ENCODE measurements around the gene AVP.
"Not testable (repeated sequence)": the region's sequence is repeated elsewhere in the genome, so short reads cannot be mapped to it uniquely, and the experiment has no call there.

Gene AVP

DNA sequence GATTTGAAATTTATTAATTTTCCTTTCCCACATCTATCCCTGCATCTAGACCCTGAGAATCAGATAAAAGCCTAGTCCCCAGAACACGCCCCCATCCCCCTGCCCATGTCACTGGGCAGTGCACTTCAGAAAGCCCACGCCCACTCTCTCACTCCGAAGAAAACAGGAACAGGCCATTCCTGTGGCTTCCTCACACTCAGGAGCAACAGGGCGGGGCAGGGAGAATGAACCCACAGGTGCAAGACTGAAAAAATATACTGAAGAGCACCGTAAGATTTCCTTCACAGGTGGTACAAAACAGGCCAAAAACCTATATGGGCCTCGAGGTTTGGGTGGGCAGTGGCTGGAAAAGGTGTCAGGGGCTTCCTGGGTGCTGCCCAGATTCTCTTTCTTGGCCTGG lies 9.7 kb downstream of the AVP start:
- H3K4me3 ChIP-seq (ENCODE audit: low read depth, low read length) = no peak overlapping the region
- TF ChIP-seq, protein P1, sequence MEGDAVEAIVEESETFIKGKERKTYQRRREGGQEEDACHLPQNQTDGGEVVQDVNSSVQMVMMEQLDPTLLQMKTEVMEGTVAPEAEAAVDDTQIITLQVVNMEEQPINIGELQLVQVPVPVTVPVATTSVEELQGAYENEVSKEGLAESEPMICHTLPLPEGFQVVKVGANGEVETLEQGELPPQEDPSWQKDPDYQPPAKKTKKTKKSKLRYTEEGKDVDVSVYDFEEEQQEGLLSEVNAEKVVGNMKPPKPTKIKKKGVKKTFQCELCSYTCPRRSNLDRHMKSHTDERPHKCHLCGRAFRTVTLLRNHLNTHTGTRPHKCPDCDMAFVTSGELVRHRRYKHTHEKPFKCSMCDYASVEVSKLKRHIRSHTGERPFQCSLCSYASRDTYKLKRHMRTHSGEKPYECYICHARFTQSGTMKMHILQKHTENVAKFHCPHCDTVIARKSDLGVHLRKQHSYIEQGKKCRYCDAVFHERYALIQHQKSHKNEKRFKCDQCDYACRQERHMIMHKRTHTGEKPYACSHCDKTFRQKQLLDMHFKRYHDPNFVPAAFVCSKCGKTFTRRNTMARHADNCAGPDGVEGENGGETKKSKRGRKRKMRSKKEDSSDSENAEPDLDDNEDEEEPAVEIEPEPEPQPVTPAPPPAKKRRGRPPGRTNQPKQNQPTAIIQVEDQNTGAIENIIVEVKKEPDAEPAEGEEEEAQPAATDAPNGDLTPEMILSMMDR (IDR thresholded peaks at IDR 0.05; ENCODE audit: low read depth, low read length) = no peak

GRCh38 chr20:3073251-3073643 lies 11.3 kb downstream of the AVP start:
- H3K4me3 ChIP-seq (ENCODE audit: low read depth, low read length) = not testable (repeated sequence)

GRCh38 chr20:3072530-3073250 lies 11.8 kb downstream of the AVP start:
- TF ChIP-seq, protein P1 (IDR thresholded peaks at IDR 0.05; ENCODE audit: low read depth, low read length) = no peak
- H3K4me3 ChIP-seq (ENCODE audit: low read depth, low read length) = no peak overlapping the region

DNA sequence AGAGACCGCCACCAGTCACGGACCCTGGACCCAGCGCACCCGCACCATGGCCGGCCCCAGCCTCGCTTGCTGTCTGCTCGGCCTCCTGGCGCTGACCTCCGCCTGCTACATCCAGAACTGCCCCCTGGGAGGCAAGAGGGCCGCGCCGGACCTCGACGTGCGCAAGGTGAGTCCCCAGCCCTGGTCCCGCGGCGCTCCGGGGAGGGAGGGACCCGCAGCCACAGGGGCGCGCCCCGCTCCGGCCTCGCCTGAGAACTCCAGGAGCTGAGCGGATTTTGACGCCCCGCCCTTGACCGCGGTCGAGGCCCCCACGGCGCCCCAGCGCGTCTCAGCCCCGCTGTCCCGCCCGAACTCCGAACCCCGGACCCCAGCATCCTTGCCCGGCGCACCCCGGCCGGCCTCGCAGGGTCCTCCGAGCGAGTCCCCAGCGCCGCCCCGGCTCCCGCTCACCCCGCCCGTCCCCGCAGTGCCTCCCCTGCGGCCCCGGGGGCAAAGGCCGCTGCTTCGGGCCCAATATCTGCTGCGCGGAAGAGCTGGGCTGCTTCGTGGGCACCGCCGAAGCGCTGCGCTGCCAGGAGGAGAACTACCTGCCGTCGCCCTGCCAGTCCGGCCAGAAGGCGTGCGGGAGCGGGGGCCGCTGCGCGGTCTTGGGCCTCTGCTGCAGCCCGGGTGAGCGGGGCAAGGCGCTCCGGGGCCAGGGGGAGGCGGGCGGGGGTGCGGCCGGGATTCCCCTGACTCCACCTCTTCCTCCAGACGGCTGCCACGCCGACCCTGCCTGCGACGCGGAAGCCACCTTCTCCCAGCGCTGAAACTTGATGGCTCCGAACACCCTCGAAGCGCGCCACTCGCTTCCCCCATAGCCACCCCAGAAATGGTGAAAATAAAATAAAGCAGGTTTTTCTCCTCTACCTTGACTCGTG lies 12.7 kb downstream of the AVP start, which contains the start of gene OXT:
TSS of gene OXT (plus strand) at position 11 of the 920 bp plus-strand sequence. CDS start at position 47, 36 bp downstream.
- peak within 1 kb of the TSS; percentile 32 for H3K4me3 ChIP-seq (ENCODE audit: low read depth, low read length)
- TF ChIP-seq, protein P1 (IDR thresholded peaks at IDR 0.05; ENCODE audit: low read depth, low read length) = no peak

GRCh38 chr20:3071266-3071609 lies 13.3 kb downstream of the AVP start:
- TF ChIP-seq, protein P1 (IDR thresholded peaks at IDR 0.05; ENCODE audit: low read depth, low read length) = no peak
- no peak overlapping the region for H3K4me3 ChIP-seq (ENCODE audit: low read depth, low read length)

- TF ChIP-seq, protein P1 (IDR thresholded peaks at IDR 0.05; ENCODE audit: low read depth, low read length) = no peak
- H3K4me3 ChIP-seq (ENCODE audit: low read depth, low read length) = no peak overlapping the region
Measured at GRCh38 chr20:3070725-3071124, 13.8 kb downstream of the AVP start.

DNA sequence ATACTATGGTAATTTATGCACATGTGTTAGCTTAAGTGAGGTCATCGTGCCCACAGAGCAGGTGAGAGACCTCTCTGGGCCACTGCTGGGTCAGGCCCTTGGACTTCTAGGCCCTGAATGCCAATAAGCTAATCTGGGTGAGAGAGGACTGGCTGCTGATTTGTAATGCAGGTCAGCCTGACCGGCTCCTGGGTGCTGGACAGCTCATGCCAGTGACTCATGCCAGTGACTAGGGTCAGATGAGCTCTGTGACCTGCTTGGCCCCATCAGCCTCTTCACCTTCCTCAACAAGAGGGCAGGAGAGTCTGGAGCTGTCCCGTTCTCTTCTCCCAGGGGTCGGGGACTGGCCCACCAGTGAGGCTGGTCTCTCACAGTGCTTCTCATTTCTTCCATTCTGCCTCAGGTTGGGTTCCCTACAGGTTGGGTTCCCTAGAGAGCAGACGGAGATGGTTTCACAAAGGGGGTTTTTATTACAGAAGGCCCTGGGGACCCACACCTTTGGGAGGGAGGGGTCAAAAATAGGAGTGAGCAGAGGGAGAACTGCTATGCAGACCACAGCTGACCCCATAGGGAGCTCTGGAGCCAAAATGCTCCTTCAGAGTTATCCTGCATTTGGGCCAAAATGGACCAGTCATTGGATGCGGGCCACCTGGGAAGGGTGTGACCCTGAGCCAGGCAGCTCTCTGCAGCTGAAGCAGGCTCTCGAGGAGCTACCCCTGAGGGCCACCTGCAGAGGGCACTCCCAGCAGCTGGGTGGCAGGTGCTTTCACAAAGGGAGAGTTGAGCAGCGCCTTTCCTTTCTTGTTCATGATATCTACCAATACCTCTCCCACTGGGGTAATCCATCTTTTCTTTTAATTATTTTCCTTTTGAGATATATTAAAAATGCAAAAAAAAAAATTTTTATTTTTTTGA lies 15.3 kb downstream of the AVP start:
- no peak overlapping the region for H3K4me3 ChIP-seq (ENCODE audit: low read depth, low read length)
- TF ChIP-seq, protein P1 (IDR thresholded peaks at IDR 0.05; ENCODE audit: low read depth, low read length) = no peak

Data from WI38 (cell line).